ENCODE results near the gene HARS1. TPM values are rescaled to one million over a fixed set of nuclear protein-coding genes. Genes with fewer than 3 reads are reported as not detected.

HARS1 gene, protein sequence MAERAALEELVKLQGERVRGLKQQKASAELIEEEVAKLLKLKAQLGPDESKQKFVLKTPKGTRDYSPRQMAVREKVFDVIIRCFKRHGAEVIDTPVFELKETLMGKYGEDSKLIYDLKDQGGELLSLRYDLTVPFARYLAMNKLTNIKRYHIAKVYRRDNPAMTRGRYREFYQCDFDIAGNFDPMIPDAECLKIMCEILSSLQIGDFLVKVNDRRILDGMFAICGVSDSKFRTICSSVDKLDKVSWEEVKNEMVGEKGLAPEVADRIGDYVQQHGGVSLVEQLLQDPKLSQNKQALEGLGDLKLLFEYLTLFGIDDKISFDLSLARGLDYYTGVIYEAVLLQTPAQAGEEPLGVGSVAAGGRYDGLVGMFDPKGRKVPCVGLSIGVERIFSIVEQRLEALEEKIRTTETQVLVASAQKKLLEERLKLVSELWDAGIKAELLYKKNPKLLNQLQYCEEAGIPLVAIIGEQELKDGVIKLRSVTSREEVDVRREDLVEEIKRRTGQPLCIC
- 10 to 100 TPM; 45.7 to 68.7 (median 59.9) TPM for total RNA-seq

DNA sequence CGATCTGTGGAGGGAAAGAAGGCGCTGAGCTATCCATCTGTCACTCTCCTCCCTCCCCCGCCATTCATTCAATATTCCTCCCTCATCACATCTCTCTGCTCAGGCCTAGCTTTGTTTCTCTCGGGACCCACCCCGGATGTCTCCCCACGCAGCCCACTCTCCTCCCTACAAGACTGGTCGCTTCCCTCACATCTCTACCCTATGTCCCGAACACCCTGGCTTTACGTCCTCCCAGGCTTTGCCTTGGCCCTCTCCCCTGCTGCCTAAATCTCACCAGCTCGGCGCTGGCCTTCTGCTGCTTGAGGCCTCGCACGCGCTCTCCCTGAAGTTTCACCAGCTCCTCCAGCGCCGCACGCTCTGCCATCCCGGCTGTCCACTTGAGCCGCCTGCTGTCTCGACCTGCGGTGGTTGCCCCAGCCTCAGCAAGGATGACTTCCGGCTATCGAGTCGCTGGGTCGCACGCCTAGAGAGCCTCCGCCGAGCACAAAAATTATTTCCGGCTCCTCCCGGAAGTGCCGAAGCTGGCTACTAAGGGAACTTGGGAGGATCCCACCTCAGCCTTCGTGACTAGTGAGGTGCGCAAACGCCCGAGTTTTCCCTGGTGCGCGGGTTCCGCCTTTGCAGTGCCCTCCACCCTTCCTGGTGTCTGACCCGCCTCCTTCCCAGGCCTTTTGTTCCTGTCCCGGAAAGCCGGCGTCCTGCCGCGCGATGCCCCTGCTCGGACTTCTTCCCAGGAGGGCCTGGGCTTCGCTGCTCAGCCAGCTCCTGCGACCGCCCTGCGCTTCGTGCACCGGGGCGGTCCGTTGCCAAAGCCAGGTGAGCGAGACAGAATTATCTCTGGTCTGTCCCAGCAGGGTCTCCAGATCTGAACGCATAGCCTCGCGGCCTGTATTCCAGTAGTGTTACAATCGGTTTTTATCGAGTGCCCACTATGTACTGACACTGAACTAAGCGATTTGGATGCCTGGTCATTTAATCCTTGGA is at the start of gene HARS1, which contains the start of gene HARS2:
Gene HARS1, minus strand, starts transcription at position 430 of the 984 bp plus-strand sequence. Its CDS starts 66 bp downstream, at position 364.
Gene HARS2, plus strand, starts transcription at position 515 of the 984 bp plus-strand sequence. Its CDS starts 194 bp downstream, at position 709.
- peak within 1 kb of the TSS; percentile 80 to 92 (median 90) for H3K27ac ChIP-seq (replicated peaks in 1 of 4)
- TF ChIP-seq POLR2AphosphoS5 (IDR thresholded peaks at IDR 0.05), result peak; percentile 85 to 91
- no peak for TF ChIP-seq EP300 (IDR thresholded peaks at IDR 0.05)
- TF ChIP-seq, protein P1, sequence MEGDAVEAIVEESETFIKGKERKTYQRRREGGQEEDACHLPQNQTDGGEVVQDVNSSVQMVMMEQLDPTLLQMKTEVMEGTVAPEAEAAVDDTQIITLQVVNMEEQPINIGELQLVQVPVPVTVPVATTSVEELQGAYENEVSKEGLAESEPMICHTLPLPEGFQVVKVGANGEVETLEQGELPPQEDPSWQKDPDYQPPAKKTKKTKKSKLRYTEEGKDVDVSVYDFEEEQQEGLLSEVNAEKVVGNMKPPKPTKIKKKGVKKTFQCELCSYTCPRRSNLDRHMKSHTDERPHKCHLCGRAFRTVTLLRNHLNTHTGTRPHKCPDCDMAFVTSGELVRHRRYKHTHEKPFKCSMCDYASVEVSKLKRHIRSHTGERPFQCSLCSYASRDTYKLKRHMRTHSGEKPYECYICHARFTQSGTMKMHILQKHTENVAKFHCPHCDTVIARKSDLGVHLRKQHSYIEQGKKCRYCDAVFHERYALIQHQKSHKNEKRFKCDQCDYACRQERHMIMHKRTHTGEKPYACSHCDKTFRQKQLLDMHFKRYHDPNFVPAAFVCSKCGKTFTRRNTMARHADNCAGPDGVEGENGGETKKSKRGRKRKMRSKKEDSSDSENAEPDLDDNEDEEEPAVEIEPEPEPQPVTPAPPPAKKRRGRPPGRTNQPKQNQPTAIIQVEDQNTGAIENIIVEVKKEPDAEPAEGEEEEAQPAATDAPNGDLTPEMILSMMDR (IDR thresholded peaks at IDR 0.05), result peak in 2 of 3 experiments; percentile 11 to 20
- TF ChIP-seq POLR2A (IDR thresholded peaks at IDR 0.05; ENCODE audit: low read depth), result no peak
- peak; percentile 96 for DNase-seq (ENCODE audit: extremely low spot score)
- H3K4me3 ChIP-seq, result peak within 1 kb of the TSS; percentile 80 to 95 (median 84)
- no peaks in the 10 kb centered on the region for H3K9me3 ChIP-seq
- 2% methylated on average over 28 of the region's 61 CpGs for WGBS
- H3K4me1 ChIP-seq, result peaks cover 24 to 48% (median 37%) of the 10 kb centered on the region in 4 donors
- peaks cover 32 to 64% (median 47%) of the 10 kb centered on the region in 4 donors for H3K36me3 ChIP-seq
- H3K27me3 ChIP-seq, result no peaks in the 10 kb centered on the region
- intact Hi-C loops (cut with DNase I), result no loop called here

DNA sequence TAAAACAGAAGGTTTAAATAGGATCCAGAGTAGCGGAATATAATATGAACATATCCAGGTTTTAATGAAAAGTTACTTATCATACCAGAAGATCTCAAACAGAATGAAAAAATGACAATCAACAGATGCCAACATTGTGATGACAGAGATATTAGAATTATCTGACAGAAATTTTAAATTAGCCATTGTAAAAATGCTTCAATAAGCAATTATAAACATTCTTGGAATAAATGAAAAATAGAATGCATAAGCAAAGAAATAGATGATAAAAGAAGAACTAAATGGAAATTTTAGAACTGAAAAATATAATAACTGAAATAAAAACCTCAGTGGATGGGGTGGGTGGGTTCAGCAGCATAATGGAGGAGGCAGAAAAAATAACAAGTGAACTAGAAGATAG is 46.3 kb upstream of the HARS1 start:
- H3K4me3 ChIP-seq, result no peak overlapping the region
- no peak for DNase-seq (ENCODE audit: extremely low spot score)
- TF ChIP-seq, protein P1 (IDR thresholded peaks at IDR 0.05), result no peak
- TF ChIP-seq POLR2AphosphoS5 (IDR thresholded peaks at IDR 0.05), result no peak
- no peak for TF ChIP-seq POLR2A (IDR thresholded peaks at IDR 0.05; ENCODE audit: low read depth)
- TF ChIP-seq EP300 (IDR thresholded peaks at IDR 0.05), result no peak
- intact Hi-C loops (cut with DNase I), result no loop called here
- H3K4me1 ChIP-seq, result no peaks in the 10 kb centered on the region
- H3K27ac ChIP-seq (replicated peaks in 1 of 4), result no peak overlapping the region
- peaks cover 0 to 22% (median 0%) of the 10 kb centered on the region in 4 donors for H3K27me3 ChIP-seq
- peaks cover 0 to 6% (median 2%) of the 10 kb centered on the region in 4 donors for H3K9me3 ChIP-seq
- H3K36me3 ChIP-seq, result no peaks in the 10 kb centered on the region
- 72% methylated on average over 1 of the region's 1 CpG for WGBS

DNA sequence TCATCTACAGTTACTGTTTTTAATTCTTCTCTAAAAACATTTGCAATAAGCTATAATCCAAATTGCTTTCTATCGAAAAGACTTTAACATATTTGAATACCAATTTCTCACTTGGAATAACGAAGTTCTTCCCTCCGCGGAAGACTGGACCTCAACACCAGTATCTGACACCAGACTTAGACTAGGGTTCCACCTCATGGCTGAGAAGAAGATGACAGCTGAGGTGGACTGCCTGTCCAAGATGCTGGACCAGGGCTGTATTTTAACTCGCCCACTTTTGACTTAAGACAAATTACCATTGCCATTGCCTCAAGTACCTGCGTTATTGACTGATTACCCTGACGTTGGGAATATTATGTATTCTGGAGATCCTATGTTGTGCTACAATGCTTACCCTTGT is 43.2 kb upstream of the HARS1 start:
- DNase-seq (ENCODE audit: extremely low spot score), result no peak
- Histone ChIP-seq H3K27me3 (peaks cover 0 to 38% (median 0%) of the 10 kb centered on the region in 4 donors), H3K27ac (replicated peaks in 1 of 4) (no peak overlapping the region), H3K4me1 (no peaks in the 10 kb centered on the region), H3K36me3 (no peaks in the 10 kb centered on the region), H3K4me3 (no peak overlapping the region), H3K9me3 (peaks cover 0 to 6% (median 1%) of the 10 kb centered on the region in 4 donors)
- intact Hi-C loops (cut with DNase I), result no loop called here
- no peak for TF ChIP-seq EP300 (IDR thresholded peaks at IDR 0.05)
- TF ChIP-seq, protein P1 (IDR thresholded peaks at IDR 0.05), result peak in 1 of 3 experiments; percentile 31
- TF ChIP-seq POLR2AphosphoS5 (IDR thresholded peaks at IDR 0.05), result no peak
- no peak for TF ChIP-seq POLR2A (IDR thresholded peaks at IDR 0.05; ENCODE audit: low read depth)
- WGBS, result 64% methylated on average over 7 of the region's 7 CpGs

- no peaks in the 10 kb centered on the region for H3K4me1 ChIP-seq
- peaks cover 0 to 6% (median 0%) of the 10 kb centered on the region in 4 donors for H3K9me3 ChIP-seq
- intact Hi-C loops (cut with DNase I), result no loop called here
- H3K36me3 ChIP-seq, result no peaks in the 10 kb centered on the region
- H3K27ac ChIP-seq (replicated peaks in 1 of 4), result no peak overlapping the region
- no peak for TF ChIP-seq EP300 (IDR thresholded peaks at IDR 0.05)
- no peak for TF ChIP-seq POLR2AphosphoS5 (IDR thresholded peaks at IDR 0.05)
- TF ChIP-seq, protein P1 (IDR thresholded peaks at IDR 0.05), result no peak
- no peak for TF ChIP-seq POLR2A (IDR thresholded peaks at IDR 0.05; ENCODE audit: low read depth)
- 55% methylated on average over 4 of the region's 4 CpGs for WGBS
- DNase-seq (ENCODE audit: extremely low spot score), result no peak
- peaks cover 0 to 44% (median 0%) of the 10 kb centered on the region in 4 donors for H3K27me3 ChIP-seq
- H3K4me3 ChIP-seq, result no peak overlapping the region
These were observed 41.9 kb upstream of the HARS1 start for GRCh38 chr5:140733098-140733497.
